Loucy (cell line): ENCODE results near the gene ACOD1.

ENCODE experiments used
- CTCF ChIP-seq: fragments of 200-600 bp; sonication (generic); conservative IDR thresholded peaks from 2 replicates; pipeline ENCODE4 v1.5.1; 2014; ENCODE audit warnings: mild to moderate bottlenecking, antibody characterized with exemption, low read length
- EZH2phosphoT487 ChIP-seq: fragments of 200-600 bp; IDR thresholded peaks from 2 replicates; pipeline ENCODE4 v1.6.1; 2018; ENCODE audit warnings: antibody characterized with exemption, mild to moderate bottlenecking, moderate library complexity, borderline replicate concordance

GRCh38 chr13:76943646-76944045, 4.7 kb upstream of the ACOD1 start:
- no peak for TF ChIP-seq CTCF
- no peak for TF ChIP-seq EZH2phosphoT487
